Esophagus squamous epithelium (tissue), 5 donors: ENCODE results near the gene IQCK. TPM values are rescaled to one million over a fixed set of nuclear protein-coding genes. Genes with fewer than 3 reads are reported as not detected.

Experiments used
- DNase-seq: peaks from one replicate; lab custom pipeline; 2025; lab: John Stamatoyannopoulos, UW
- H3K27ac ChIP-seq, 4 donors: fragments of 200-600 bp; sonication (generic); one replicate each; pipeline ENCODE4 v1.5.1; 2016 to 2019; ENCODE audit warnings: mild to moderate bottlenecking in 1 of 4
- H3K27me3 ChIP-seq, 4 donors: fragments of 200-600 bp; sonication (generic); 1 replicate in 3 of 4; 2 replicates in 1 of 4; pipeline versions ENCODE4 v1.5.1 to v1.6.0; 2017 to 2021; ENCODE audit warnings: antibody characterized with exemption in 1 of 4
- H3K36me3 ChIP-seq, 3 donors: fragments of 200-600 bp; sonication (generic); one replicate each; pipeline ENCODE4 v1.5.1; 2016 to 2019
- H3K4me1 ChIP-seq, 3 donors: fragments of 200-600 bp; sonication (generic); one replicate each; pipeline ENCODE4 v1.5.1; 2017 to 2019
- H3K4me3 ChIP-seq, 4 donors: fragments of 200-600 bp; sonication (generic); 1 replicate in 3 of 4; 2 replicates in 1 of 4; pipeline ENCODE4 v1.5.1; 2016 to 2019; ENCODE audit warnings: mild to moderate bottlenecking in 2 of 4, moderate library complexity in 1 of 4
- H3K9me3 ChIP-seq, 3 donors: fragments of 200-600 bp; sonication (generic); one replicate each; pipeline ENCODE4 v1.5.1; 2016 to 2019
- POLR2A ChIP-seq, 4 donors: fragments of 450-650 bp; IDR thresholded peaks; one replicate each; pipeline ENCODE4 v1.6.1; 2017; ENCODE audit warnings: antibody characterized with exemption in 4 of 4, mild to moderate bottlenecking in 4 of 4, moderate library complexity in 3 of 4
- WGBS, 2 donors: methylation state at CpG; one replicate each; pipeline ENCODE4 v1.1.5; 2018; 5-methylcytosine and 5-hydroxymethylcytosine counted together
- intact Hi-C: fragments of 100-400 bp; cut with DNase I; formaldehyde crosslinking; loops from one replicate; pipeline ENCODE4 v1.15.0; 2022
- total RNA-seq, 4 donors: library from RNA; depleted of rRNA; stranded (reverse); fragments of >200 nt; gene quantifications; one replicate each; pipeline ENCODE4 v1.1.0, GENCODE V29; 2016
- TF ChIP-seq, protein P1 (sequence below), 6 experiments: fragments of 450-650 bp in 4 of 6; fragments of 200-600 bp in 2 of 6; sonication (generic) in 2 of 6; IDR thresholded peaks; one replicate each; pipeline ENCODE4 v1.5.1; 2016 to 2019; ENCODE audit warnings: antibody characterized with exemption in 6 of 6, mild to moderate bottlenecking in 4 of 6, moderate library complexity in 4 of 6
- donor health status: DM: yes; HTN: yes; CAD: no.

IQCK gene, protein sequence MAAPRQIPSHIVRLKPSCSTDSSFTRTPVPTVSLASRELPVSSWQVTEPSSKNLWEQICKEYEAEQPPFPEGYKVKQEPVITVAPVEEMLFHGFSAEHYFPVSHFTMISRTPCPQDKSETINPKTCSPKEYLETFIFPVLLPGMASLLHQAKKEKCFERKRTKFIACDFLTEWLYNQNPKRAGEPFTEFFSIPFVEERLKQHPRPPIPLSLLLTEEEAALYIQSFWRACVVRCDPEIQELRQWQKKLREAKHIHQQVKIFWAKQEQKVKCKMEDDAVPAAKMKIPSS
- total RNA-seq: 1 to 10 TPM; 2.2 to 9.3 (median 6.1) TPM

DNA sequence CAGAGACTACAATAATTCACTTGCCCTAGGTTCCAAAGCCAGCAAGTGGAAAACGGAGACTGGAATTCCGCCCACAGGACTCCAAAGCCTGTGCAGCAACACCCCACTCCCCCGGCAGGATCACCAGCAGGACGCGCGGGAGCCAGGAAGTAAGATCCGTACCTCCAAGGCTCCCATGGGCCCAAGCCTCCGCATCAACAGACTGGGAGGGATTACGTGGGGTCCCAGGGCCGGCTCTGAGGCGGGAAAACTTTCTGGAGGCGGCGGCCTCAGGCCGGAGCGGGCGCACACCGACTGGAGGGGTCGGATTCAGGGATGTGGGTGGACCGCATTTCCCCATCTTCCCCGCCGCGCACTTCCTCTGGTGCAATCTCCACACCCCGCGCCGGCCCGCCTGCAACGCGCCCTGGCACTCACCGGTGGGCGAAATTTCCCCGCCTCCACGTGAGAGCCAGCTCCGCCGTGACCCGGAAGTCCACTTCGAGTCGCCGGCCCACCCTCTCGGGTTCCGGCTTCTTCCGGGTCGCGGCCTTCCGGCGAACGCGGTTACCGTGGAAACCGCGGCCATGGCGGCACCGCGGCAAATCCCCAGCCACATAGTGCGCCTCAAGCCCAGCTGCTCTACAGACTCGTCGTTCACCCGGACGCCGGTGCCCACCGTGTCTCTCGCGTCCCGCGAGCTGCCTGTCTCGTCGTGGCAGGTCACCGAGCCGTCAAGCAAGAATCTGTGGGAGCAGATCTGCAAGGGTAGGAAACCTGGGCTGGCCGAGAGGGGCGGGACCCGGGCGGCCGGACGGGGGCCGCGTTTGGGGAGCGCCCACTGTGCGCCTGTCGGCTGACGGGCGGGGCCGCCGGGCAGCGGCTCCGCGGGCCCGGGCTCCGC, at the start of gene IQCK, which contains the start of gene KNOP1:
TSS of gene IQCK (plus strand) at position 531 of the 883 bp plus-strand sequence. CDS start at position 567, 36 bp downstream.
TSS of gene KNOP1 (minus strand) at position 487 of the 883 bp plus-strand sequence. CDS start 3,192 bp downstream, outside the sequence.
- intact Hi-C loops: no loop called here
- H3K27ac ChIP-seq: peak within 1 kb of the TSS; percentile 72 to 92 (median 85)
- H3K9me3 ChIP-seq: no peaks in the 10 kb centered on the region
- WGBS, 2 donors: 1% methylated on average over 21 of the region's 88 CpGs; no CpG with 5 or more reads in 1 of the 2 donors
- no peaks in the 10 kb centered on the region for H3K27me3 ChIP-seq
- peak; percentile 23 for DNase-seq
- peaks cover 4 to 19% (median 12%) of the 10 kb centered on the region in 3 donors for H3K36me3 ChIP-seq
- H3K4me3 ChIP-seq: peak within 1 kb of the TSS; percentile 88 to 94 (median 92)
- TF ChIP-seq POLR2A (IDR thresholded peaks at IDR 0.05): peak in 2 of 4 donors; percentile 54 to 71
- TF ChIP-seq, protein P1, sequence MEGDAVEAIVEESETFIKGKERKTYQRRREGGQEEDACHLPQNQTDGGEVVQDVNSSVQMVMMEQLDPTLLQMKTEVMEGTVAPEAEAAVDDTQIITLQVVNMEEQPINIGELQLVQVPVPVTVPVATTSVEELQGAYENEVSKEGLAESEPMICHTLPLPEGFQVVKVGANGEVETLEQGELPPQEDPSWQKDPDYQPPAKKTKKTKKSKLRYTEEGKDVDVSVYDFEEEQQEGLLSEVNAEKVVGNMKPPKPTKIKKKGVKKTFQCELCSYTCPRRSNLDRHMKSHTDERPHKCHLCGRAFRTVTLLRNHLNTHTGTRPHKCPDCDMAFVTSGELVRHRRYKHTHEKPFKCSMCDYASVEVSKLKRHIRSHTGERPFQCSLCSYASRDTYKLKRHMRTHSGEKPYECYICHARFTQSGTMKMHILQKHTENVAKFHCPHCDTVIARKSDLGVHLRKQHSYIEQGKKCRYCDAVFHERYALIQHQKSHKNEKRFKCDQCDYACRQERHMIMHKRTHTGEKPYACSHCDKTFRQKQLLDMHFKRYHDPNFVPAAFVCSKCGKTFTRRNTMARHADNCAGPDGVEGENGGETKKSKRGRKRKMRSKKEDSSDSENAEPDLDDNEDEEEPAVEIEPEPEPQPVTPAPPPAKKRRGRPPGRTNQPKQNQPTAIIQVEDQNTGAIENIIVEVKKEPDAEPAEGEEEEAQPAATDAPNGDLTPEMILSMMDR (IDR thresholded peaks at IDR 0.05): peak in 3 of 6 experiments; percentile 9 to 29 (median 12)
- peaks cover 25 to 56% (median 30%) of the 10 kb centered on the region in 3 donors for H3K4me1 ChIP-seq

DNA sequence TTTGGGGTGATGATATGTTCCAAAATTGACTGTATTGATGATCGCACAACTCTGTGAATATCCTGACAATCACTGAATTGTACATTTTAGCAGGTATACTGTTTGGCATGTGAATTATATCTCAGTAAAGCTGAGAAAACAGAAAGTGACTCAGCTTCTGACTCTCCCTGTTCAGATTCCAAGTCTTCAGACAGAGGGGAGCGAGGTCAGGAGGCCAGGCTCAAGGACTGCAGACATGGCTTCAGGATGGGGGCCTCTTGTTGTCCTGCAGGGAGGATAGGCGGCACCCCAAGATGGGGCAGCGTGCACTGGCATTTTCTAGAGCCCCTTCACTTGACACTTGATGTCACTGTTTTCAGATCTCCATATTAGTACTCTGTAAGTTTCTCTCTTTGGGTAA, 45.7 kb upstream of the IQCK start:
- H3K36me3 ChIP-seq: peaks cover 0 to 89% (median 0%) of the 10 kb centered on the region in 3 donors
- TF ChIP-seq, protein P1 (IDR thresholded peaks at IDR 0.05): no peak
- TF ChIP-seq POLR2A (IDR thresholded peaks at IDR 0.05): no peak
- DNase-seq: no peak
- no peak overlapping the region for H3K4me3 ChIP-seq
- H3K27me3 ChIP-seq: no peaks in the 10 kb centered on the region
- no peaks in the 10 kb centered on the region for H3K9me3 ChIP-seq
- intact Hi-C loops: no loop called here
- H3K4me1 ChIP-seq: peaks cover 0 to under 1% (median 0%) of the 10 kb centered on the region in 3 donors
- WGBS, 2 donors: 87 to 96% methylated on average over 4 of the region's 4 CpGs
- H3K27ac ChIP-seq: no peak overlapping the region

DNA sequence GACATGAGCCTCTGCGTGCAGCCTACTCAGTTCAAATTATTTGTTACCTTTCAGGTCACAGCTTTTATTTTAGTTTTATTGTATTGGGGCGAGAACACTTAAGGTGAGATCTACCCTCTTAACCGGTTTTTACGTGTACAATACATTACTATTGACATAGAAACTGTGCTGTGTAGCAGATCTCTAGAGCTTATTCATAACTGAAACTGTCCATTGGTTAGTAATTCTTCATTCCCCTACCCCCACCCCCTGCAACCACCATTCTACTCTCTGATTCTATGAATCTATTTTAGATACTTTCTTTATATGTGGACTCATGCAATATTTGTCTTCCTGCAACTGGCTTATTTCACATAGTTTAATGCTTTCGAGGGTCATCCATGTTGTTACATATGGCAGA, 43.6 kb upstream of the IQCK start:
- Histone ChIP-seq H3K9me3 (no peaks in the 10 kb centered on the region), H3K4me1 (no peaks in the 10 kb centered on the region), H3K36me3 (peaks cover 0 to 86% (median 0%) of the 10 kb centered on the region in 3 donors), H3K27me3 (no peaks in the 10 kb centered on the region), H3K27ac (no peak overlapping the region), H3K4me3 (no peak overlapping the region)
- WGBS, 2 donors: 98% methylated on average over 5 of the region's 5 CpGs
- intact Hi-C loops: no loop called here
- TF ChIP-seq, protein P1 (IDR thresholded peaks at IDR 0.05): no peak
- TF ChIP-seq POLR2A (IDR thresholded peaks at IDR 0.05): no peak
- DNase-seq: no peak

DNA sequence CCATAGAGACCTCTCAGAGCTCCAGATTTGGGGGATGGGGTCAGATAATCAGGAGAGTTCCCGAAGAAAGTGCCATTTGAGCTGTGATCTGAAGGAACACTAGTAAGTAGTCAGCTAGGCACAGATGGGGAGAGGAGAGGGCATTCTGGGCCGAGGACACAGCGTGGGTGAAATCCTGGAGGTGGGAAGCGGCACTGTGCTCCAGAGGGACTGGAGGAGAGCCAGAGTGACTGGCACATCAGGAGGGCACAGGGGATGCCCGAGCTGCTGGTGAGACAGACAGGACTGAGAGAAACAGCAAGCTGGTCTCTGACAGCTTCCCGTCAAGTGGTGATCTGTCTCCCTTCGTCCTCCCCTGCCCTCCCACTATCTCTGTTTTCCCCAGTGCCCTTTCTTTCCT, 40.7 kb upstream of the IQCK start:
- Histone ChIP-seq H3K4me1 (no peaks in the 10 kb centered on the region), H3K27ac (no peak overlapping the region), H3K4me3 (no peak overlapping the region), H3K36me3 (peaks cover 0 to 85% (median 2%) of the 10 kb centered on the region in 3 donors), H3K27me3 (no peaks in the 10 kb centered on the region), H3K9me3 (no peaks in the 10 kb centered on the region)
- 81 to 86% methylated on average over 5 to 7 of the region's 7 CpGs for WGBS, 2 donors
- DNase-seq: no peak
- intact Hi-C loops: no loop called here
- TF ChIP-seq, protein P1 (IDR thresholded peaks at IDR 0.05): no peak
- no peak for TF ChIP-seq POLR2A (IDR thresholded peaks at IDR 0.05)
